HG03571 (cell line): ENCODE results near the gene APOBEC3C.
A peak's percentile ranks its signal among the peaks of the same experiment; 100 is the strongest.
"Not testable (repeated sequence)": the region's sequence is repeated elsewhere in the genome, so short reads cannot be mapped to it uniquely, and the experiment has no call there.

Source experiments
- ATAC-seq: cut with Tn5 transposase; IDR thresholded peaks from one replicate; pipeline ENCODE4 v1.9.1; 2021; ENCODE audit not compliant: unreplicated experiment

Gene APOBEC3C

GRCh38 chr22:39013942-39014722 is at the start of gene APOBEC3C:
APOBEC3C (plus strand) TSS chr22:39014257; CDS start chr22:39014363, 106 bp downstream.
- peak; percentile 79 for ATAC-seq

- ATAC-seq = no peak
Measured at GRCh38 chr22:38964306-38964705, 49.8 kb upstream of the APOBEC3C start.

- ATAC-seq = no peak
Measured at GRCh38 chr22:38964989-38965388, 49.1 kb upstream of the APOBEC3C start.

- no peak for ATAC-seq
Measured at GRCh38 chr22:38965614-38966379, 48.3 kb upstream of the APOBEC3C start.

- no peak for ATAC-seq
Measured at GRCh38 chr22:38966380-38966702, 47.7 kb upstream of the APOBEC3C start.

- no peak for ATAC-seq
Measured at GRCh38 chr22:38966942-38967341, 47.1 kb upstream of the APOBEC3C start.

GRCh38 chr22:38967451-38968450 is 46.3 kb upstream of the APOBEC3C start:
- ATAC-seq = no peak

GRCh38 chr22:38968801-38969200 is 45.3 kb upstream of the APOBEC3C start:
- ATAC-seq = no peak

GRCh38 chr22:38970551-38970950 is 43.5 kb upstream of the APOBEC3C start:
- ATAC-seq = no peak

- no peak for ATAC-seq
Measured at GRCh38 chr22:38971202-38971601, 42.9 kb upstream of the APOBEC3C start.

- no peak for ATAC-seq
Measured at GRCh38 chr22:38971791-38972190, 42.3 kb upstream of the APOBEC3C start.

GRCh38 chr22:38972558-38972957 is 41.5 kb upstream of the APOBEC3C start:
- no peak for ATAC-seq

- no peak for ATAC-seq
Measured at GRCh38 chr22:38973289-38974169, 40.5 kb upstream of the APOBEC3C start.

GRCh38 chr22:38974170-38974825 is 39.8 kb upstream of the APOBEC3C start:
- ATAC-seq = no peak

GRCh38 chr22:38974826-38975175 is 39.3 kb upstream of the APOBEC3C start:
- ATAC-seq = no peak

GRCh38 chr22:38977289-38977688 is 36.8 kb upstream of the APOBEC3C start:
- not testable (repeated sequence) for ATAC-seq

- ATAC-seq = not testable (repeated sequence)
Measured at GRCh38 chr22:38980587-38980986, 33.5 kb upstream of the APOBEC3C start.

GRCh38 chr22:38981005-38981991 is 32.8 kb upstream of the APOBEC3C start:
- ATAC-seq = no peak
